KOPT-K1 (cell line): Measurements from ENCODE around the gene GPC3.

ENCODE experiments used
- H3K27ac ChIP-seq: fragments of 200-600 bp; sonication (generic); 2 replicates; pipeline ENCODE4 v1.5.1; 2016; ENCODE audit warnings: antibody characterized with exemption, mild to moderate bottlenecking, low read depth, low read length; ENCODE audit not compliant: poor library complexity, severe bottlenecking
- H3K36me3 ChIP-seq: fragments of 200-600 bp; sonication (generic); 2 replicates; pipeline ENCODE4 v1.5.1; 2017; ENCODE audit warnings: antibody characterized with exemption, mild to moderate bottlenecking, low read length, moderate library complexity; ENCODE audit not compliant: insufficient read depth
- H3K9me3 ChIP-seq: fragments of 200-600 bp; sonication (generic); 2 replicates; pipeline ENCODE4 v1.5.1; 2017; ENCODE audit warnings: antibody characterized with exemption, low read length, mild to moderate bottlenecking; ENCODE audit not compliant: insufficient read depth, poor library complexity, severe bottlenecking

Gene GPC3

GRCh38 chrX:133513123-133513522, 472.3 kb downstream of the GPC3 start:
- no peaks in the 10 kb centered on the region for H3K36me3 ChIP-seq
- H3K27ac ChIP-seq = no peak overlapping the region
- no peaks in the 10 kb centered on the region for H3K9me3 ChIP-seq

GRCh38 chrX:133511041-133511440, 474.4 kb downstream of the GPC3 start:
- Histone ChIP-seq H3K36me3 (no peaks in the 10 kb centered on the region), H3K27ac (no peak overlapping the region), H3K9me3 (no peaks in the 10 kb centered on the region)

GRCh38 chrX:133497356-133497755, 488.0 kb downstream of the GPC3 start:
- H3K36me3 ChIP-seq = no peaks in the 10 kb centered on the region
- H3K27ac ChIP-seq = no peak overlapping the region
- H3K9me3 ChIP-seq = no peaks in the 10 kb centered on the region

GRCh38 chrX:133495464-133496391, 489.7 kb downstream of the GPC3 start:
- H3K9me3 ChIP-seq = no peaks in the 10 kb centered on the region
- H3K27ac ChIP-seq = no peak overlapping the region
- H3K36me3 ChIP-seq = no peaks in the 10 kb centered on the region

GRCh38 chrX:133493366-133493765, 492.0 kb downstream of the GPC3 start:
- no peak overlapping the region for H3K27ac ChIP-seq
- H3K9me3 ChIP-seq = no peaks in the 10 kb centered on the region
- no peaks in the 10 kb centered on the region for H3K36me3 ChIP-seq

- Histone ChIP-seq H3K9me3 (no peaks in the 10 kb centered on the region), H3K27ac (no peak overlapping the region), H3K36me3 (no peaks in the 10 kb centered on the region)
These were observed 494.4 kb downstream of the GPC3 start for GRCh38 chrX:133490955-133491354.
